OCI-LY1 (cell line): ENCODE measurements around the gene INHBC.

Experiments
- CTCF ChIP-seq: fragments of 200-600 bp; sonication (generic), shearing (Covaris generic); IDR thresholded peaks from 2 replicates; pipeline ENCODE4 v1.5.1; 2017; ENCODE audit warnings: mild to moderate bottlenecking, antibody characterized with exemption, low read length, moderate library complexity, mixed read lengths
- EZH2 ChIP-seq: fragments of 200-600 bp; sonication (generic), shearing (Covaris generic); IDR thresholded peaks from 2 replicates; pipeline ENCODE4 v1.8.0; 2017; ENCODE audit warnings: borderline replicate concordance, mixed run types, mild to moderate bottlenecking, antibody characterized with exemption, low read length, moderate library complexity, mixed read lengths

GRCh38 chr12:57456145-57456700, 21.6 kb downstream of the INHBC start:
- TF ChIP-seq EZH2 = no peak
- peak; percentile 86 for TF ChIP-seq CTCF
